Activated CD8-positive, alpha-beta memory T cell treated with anti-CD3 and anti-CD28 coated beads, Interleukin-2, amount 50 U/mL, for 1 hour (primary cell): ENCODE results near the gene NHS.

Experiments used
- DNase-seq: peaks from one replicate; pipeline ENCODE4 v3.0.0-alpha.2; 2020; ENCODE audit errors: extremely low read depth

The NHS gene

DNA sequence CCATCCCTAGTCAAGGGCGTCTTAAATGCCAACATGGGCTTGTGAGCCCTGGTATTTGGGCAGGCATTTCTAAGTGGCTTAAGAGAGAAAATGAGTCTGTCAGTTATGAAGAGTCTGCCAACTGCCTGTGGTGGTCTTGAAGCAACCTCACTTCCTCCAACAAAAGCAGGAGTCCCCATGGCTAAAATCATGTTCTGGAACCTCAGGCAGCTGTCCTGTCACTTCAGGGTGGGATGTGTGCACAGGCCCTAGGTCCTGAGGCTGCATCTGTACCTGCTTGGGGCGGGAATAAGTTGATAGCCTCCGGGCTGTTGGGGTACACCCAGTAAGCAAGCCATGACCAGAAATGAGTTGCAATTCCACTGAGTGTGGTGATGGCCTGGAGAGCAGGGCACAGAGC is 247.3 kb downstream of the NHS start:
- DNase-seq = no peak

DNA sequence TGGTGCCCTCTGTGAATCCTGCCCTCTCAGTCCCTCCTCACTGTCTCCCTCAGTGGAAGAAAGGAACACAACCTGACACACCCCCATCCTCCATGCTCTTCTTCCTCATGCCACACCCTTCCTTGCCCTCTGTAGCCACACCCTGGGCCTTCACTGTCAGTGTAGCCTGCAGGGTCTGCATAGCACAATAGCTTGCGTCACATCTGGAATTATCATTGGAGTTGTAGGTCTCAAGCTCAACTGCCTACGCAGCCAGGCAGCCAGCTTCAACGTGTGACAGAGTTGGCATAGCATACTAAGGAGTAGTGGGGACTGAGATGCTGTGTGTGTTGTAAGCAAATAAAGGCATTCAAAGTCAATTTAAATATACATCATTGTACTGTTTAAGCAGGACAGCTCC is 248.8 kb downstream of the NHS start:
- no peak for DNase-seq

- no peak for DNase-seq
Observed at GRCh38 chrX:17627026-17627425, 252.0 kb downstream of the NHS start.

GRCh38 chrX:17628976-17629375 is 254.0 kb downstream of the NHS start:
- no peak for DNase-seq

DNA sequence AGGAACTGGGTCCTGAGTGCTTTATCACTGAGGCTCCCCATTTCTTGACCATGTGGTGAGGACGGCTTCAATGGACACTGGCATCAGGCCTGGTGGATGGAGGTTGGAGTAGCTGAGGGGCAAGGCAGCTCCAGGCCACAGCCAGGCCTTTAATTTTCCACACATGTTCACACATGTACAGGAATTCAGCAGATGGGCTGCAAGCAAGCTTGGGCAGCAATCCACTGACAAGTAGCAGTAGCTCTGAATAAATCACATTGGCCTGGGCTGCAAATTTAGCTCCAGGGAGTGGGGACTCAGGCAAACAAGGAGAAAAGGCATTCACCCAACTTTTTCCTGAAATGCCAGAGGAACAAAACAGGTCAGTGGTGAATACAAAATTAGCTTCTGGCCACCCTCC is 254.5 kb downstream of the NHS start:
- DNase-seq = no peak

- no peak for DNase-seq
Observed at GRCh38 chrX:17631647-17632046, 256.6 kb downstream of the NHS start.

DNA sequence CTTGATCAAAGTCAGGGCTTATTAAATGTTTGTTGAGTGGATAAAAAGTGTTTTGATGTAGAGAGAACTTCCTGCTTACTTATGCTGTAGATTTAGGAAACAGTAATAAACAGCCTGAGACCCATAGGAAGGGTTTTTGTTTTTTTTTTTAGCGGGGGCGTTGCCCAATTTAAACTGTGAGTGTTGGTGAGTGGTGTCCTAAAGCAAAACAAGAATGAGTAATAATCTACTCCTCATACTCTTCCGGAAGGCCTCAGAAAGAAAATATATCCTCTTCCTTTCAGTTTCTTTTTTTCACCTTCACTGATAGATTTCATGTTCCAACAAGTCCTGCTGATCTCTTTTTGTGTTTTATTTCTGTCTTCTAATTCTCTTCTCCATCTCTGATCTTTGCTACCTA is 257.9 kb downstream of the NHS start:
- no peak for DNase-seq

DNA sequence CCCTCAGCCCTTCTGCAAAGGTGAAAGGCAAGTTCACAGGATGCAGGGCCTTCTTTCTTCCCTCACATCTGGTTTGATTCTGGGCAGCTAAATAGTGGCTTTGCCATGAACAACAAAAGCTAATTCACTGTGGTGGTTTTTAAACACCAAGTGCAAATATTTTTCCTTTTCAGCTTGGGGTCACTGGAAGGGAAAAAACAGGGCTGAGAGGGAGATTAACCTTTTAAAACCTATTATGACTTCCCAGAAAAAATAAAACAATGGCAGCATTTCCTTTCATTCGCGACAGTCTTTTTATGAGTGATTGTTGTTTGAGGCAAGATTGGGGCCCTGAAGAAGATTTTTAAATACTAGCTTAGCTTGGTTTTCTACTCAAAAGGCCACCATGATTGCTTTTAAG is 258.5 kb downstream of the NHS start:
- DNase-seq = no peak

- DNase-seq = no peak
Observed at GRCh38 chrX:17634542-17635207, 259.7 kb downstream of the NHS start.

GRCh38 chrX:17635231-17635630 is 260.2 kb downstream of the NHS start:
- DNase-seq = no peak

DNA sequence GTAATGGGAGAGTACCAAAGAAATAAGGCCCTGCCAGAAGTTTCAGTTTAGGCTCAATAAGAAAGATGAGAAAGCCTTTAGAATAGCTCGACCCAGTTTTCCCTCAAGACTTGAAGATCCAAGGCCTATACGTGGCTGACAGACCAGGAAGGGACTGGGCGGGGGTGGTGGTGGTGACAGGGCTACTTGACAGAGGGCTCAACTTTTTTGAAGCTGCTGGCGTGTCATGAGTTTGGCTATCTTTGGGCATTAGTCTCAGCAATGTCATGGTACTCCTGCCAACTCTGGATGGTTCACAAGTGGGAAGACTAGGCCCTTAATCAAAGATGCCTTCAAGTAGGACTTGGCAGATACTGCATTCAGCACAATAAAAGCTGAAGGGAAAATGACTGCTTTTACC is 262.2 kb downstream of the NHS start:
- DNase-seq = no peak

GRCh38 chrX:17638731-17639130 is 263.7 kb downstream of the NHS start:
- DNase-seq = no peak

GRCh38 chrX:17642891-17643290 is 267.9 kb downstream of the NHS start:
- DNase-seq = no peak

DNA sequence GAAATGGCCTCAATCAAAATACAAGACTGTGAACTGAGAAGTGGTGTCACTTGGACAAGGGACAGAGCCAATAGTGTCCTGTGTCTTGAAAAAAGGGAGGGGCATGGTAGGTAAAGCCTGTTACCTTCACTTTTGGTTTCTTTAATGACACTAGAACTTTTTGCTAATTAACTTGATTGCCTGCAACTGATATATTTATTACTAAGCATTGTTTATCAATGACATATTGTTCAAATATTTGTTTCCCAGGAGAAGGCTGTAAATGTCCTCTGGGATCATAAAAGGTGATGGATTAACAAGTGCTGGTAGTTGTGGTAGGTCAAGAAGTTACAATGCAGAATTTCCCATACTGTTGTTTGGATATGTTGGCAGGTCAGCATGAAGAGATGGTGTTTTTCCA is 268.5 kb downstream of the NHS start:
- DNase-seq = no peak

GRCh38 chrX:17644001-17644400 is 269.0 kb downstream of the NHS start:
- DNase-seq = no peak

DNA sequence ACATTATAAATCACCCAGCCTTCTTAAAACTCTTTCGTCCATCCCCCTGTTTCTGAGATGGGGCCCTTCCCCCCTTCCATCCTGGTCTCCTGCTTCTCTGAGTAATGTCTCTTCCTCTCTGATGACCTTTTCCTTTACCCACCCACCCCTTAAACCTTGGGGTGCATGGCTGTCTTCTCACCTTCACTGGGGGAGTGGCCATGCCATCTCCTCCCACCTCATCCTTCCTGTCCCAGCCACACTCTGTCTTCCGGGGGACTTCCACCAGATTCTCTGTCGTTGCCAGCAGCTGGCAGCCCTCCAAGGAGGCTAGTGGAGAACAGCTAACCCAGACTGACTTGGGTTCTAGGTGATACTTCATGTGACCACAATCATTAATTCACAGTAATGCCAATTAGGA is 279.1 kb downstream of the NHS start:
- no peak for DNase-seq

- no peak for DNase-seq
Observed at GRCh38 chrX:17655211-17656034, 280.4 kb downstream of the NHS start.

- DNase-seq = no peak
Observed at GRCh38 chrX:17656035-17656418, 281.0 kb downstream of the NHS start.

- DNase-seq = no peak
Observed at GRCh38 chrX:17656556-17656955, 281.6 kb downstream of the NHS start.

- DNase-seq = no peak
Observed at GRCh38 chrX:17662391-17662790, 287.4 kb downstream of the NHS start.

GRCh38 chrX:17668929-17669328 is 293.9 kb downstream of the NHS start:
- DNase-seq = no peak

DNA sequence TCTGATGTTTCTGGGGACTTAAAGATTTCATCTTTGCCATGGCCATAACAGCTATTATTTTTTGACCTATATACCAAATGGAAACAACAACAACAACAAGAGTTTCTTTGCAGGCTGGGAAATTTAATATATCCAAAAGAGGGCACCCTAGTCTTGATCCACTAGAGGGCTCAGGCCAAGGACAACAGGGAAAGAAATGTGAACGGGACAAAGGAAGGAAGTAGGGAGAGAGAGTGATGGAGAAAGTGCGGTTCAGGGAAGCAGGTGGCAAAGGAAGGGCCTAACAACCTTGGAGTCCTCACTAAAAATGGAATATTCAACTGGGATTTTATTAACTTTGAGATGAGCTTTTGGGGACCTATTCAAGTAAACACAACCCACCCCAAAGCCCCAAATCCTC is 294.5 kb downstream of the NHS start:
- DNase-seq = no peak

- DNase-seq = no peak
Observed at GRCh38 chrX:17669891-17670290, 294.9 kb downstream of the NHS start.

GRCh38 chrX:17670874-17671273 is 295.9 kb downstream of the NHS start:
- DNase-seq = no peak
